Raji (cell line): Measurements from ENCODE around the gene MINK1.

Source experiments
- POLR2A ChIP-seq: IDR thresholded peaks from 2 replicates; pipeline ENCODE4 v1.6.1; 2011; ENCODE audit warnings: low read depth, low read length, control low read depth; ENCODE audit not compliant: insufficient read depth

The MINK1 gene

DNA sequence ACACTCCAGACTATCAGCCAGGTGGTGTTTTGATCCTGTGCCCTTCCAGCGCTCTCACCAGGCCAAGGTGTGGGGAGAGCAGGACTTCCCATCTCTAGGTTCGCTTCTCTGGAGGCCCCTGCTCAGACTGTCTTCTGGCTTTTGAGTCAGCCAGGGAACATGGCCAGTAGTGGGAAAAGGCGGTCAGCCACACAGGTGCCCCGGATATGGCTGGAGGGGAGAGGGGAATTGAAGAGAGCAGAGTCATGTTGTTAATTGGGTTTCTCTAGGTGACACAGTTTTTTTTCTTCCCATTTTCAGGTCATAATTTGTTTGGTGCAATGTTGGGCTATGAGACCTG, 1.5 kb downstream of the MINK1 start:
- TF ChIP-seq POLR2A = no peak

GRCh38 chr17:4836221-4836620, 3.1 kb downstream of the MINK1 start:
- TF ChIP-seq POLR2A = no peak

- no peak for TF ChIP-seq POLR2A
These were observed 4.5 kb downstream of the MINK1 start for GRCh38 chr17:4837471-4838308.

DNA sequence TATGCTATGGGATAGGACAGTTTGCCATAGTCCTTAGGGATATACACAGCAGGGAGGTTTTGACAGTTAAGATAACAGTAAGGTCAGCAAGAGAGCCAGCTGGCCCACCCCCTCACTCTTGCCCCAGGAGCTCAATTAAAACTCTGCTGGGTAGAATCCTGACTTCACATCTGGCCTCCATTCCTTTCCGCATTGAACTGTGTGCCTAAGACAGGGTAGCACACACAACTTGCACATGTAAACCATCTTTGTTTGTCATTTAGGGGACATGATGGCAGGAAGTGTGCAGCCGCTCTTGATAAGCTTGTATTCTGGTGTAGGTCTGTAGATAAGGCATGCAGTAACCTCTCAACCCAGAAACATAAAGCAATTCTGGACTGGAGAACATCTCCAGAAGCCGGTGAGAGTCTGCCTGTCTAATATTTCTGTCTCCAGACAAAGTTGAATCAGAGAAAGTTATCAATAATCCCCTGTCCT, 5.2 kb downstream of the MINK1 start:
- TF ChIP-seq POLR2A = no peak

DNA sequence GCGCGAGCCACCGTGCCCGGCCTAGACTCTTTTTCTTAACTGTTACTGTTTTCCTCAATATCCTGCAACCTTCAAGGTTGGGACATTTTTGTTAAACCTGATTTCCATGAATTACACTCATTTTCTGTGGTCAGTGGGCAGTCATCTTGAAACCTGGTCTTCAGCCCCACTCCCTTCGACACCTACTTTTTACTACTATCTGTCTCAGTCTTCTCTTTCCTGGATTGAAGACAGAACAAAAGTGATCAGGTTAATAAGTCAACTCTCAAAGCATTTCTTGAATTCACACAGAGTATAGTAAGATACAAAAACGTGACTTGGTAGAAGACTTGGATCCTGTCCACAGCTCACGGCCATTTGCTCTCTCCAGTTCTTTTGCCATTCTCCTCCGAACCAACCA, 6.1 kb downstream of the MINK1 start:
- TF ChIP-seq POLR2A = no peak

- TF ChIP-seq POLR2A = no peak
These were observed 7.1 kb downstream of the MINK1 start for GRCh38 chr17:4839965-4840892.

GRCh38 chr17:4840893-4841242, 7.7 kb downstream of the MINK1 start:
- no peak for TF ChIP-seq POLR2A

DNA sequence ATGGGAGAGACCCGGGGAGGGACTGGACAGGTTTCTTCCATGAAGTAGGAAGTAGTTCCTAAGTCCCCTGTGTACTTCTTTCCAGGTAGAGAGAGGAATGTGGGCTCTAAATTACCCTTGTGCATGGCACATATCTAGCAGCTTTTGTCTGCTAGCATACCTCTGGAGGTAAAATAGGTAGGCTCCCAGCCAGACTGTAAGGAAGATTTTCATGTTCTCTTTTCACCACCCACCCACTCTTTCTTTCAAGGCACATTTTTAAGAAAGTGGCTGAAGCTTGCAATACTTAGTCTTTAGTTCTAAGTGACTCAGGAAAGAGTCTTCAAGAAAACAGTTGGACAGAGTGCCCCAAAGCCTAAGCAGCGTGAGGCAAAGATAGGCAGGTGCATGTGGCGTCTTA, 9.2 kb downstream of the MINK1 start:
- no peak for TF ChIP-seq POLR2A

DNA sequence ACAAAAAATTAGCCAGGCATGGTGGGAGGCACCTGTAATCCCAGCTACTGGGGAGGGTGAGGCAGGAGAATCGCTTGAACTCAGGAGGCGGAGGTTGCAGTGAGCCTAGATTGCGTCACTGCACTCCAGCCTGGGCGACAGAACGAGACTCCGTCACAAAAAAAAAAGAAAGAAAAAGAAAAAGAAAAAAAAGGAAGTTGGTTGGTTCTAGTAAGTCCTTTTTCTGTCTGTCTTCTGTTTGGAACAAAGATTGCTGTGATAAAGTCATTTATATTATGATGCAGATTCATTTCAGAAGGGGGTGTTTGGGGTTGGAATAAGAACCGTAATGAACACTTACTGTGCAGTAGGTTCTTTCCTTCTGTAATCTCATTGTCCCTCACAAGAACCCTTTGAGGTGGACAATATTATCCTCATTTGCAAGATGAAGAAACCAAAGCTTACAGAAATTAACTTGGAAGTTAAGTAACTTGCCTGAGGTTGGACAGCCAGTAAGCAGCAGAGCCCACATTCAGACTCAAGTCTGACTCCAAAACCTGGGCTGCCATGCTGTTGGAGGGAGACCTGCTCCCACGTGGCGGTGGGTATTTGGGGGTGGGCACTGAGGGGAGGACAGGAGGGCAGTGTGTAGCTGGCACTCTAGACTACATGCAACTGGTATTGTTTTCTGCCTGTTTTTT, 10.3 kb downstream of the MINK1 start:
- TF ChIP-seq POLR2A = no peak

DNA sequence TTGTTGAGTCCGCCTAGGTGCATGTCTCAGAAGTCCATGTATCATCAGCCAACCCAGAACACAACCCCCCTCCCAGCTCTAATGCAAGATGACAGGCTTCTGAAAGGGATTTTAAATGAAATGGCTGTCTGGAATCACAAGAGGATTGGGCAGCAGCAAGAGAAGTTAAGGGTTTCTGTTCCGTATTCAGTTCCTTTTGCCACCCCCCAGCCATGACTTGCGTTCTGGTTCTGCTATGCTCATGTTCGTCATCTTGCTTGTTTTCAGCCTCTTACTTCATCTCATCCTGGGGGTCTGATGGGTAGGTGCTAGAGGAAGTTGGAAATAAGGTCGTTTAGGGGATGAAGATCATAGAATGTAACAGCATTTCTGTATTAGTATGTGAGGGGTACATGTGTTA, 12.0 kb downstream of the MINK1 start:
- no peak for TF ChIP-seq POLR2A

DNA sequence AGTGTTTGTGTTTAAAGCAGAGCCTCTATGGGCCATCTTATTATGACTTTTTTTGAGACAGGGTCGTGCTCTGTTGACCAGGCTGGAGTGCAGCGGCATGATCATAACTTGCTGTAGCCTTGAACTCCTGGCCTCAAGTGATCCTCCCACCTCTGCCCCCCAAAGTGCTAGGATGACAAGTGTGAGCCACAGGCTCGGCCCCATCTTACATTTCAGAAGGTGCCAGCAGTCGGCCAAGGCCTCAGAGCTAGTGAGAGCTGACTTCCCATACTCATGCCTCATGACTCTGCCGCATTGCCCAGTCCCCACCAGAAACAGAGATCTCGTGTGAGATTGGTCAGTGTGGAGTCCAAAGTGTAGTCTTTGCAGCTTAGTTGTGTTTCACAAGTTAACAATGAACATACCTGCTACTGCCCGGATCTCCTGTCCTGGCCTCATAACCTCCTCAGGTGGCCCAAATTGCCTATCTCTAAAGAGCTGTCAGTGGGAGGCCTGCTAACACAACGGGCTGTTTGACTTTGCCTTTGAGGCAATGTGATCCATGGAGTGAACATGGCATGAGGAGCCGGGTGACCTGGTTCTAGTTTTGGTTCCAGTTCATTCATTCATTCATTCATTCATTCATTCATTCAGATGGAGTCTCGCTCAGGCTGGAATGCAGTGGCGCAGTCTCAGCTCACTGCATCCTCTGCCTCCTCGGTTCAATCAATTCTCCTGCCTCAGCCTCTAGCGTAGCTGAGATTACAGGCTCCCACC, 13.7 kb downstream of the MINK1 start:
- no peak for TF ChIP-seq POLR2A

DNA sequence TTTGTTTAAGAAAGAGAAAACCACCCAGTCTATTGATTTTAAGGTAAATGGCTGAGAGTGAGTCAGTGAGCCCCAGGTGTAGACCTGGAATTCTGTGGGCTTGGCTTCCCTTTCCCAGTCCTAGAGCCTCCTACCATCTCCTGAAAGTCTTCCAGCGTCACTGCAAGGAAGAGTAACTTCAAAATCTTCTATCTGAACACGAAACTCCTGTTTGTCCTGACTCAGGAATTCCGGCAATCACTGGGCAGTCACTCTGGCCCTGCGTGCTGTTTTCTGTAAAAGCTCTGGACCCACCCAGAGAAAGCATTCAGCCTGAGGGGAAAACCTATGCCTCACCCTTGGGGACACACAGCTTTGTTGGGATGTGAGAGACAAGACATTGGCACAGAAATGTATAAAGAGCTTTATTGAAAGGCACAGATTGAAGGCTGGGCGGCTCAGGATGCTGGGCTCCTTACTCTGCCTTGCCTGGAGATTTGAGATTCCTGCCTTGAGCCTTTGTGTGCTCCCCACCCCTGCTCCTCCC, 15.9 kb downstream of the MINK1 start:
- no peak for TF ChIP-seq POLR2A

- TF ChIP-seq POLR2A = no peak
These were observed 17.1 kb downstream of the MINK1 start for GRCh38 chr17:4850246-4850645.

DNA sequence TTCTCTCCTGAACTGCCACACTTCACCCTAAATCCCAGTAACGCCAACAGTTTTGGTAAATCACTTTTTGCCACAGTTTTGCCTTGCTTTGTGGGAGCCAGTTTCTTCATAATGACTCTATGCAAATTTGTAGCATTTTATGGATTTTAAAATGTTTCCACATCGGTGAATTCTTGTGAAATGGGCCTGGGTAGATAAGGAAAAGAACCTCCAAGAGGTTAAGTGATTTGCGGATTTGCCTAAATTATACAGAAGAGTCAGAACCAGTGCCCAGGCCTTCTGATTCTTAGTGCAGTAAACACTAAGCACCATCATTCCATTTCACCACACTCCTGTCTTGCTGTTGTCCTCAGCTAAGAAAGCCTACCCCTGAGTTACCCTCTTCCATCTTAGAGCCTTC, 17.9 kb downstream of the MINK1 start:
- no peak for TF ChIP-seq POLR2A

DNA sequence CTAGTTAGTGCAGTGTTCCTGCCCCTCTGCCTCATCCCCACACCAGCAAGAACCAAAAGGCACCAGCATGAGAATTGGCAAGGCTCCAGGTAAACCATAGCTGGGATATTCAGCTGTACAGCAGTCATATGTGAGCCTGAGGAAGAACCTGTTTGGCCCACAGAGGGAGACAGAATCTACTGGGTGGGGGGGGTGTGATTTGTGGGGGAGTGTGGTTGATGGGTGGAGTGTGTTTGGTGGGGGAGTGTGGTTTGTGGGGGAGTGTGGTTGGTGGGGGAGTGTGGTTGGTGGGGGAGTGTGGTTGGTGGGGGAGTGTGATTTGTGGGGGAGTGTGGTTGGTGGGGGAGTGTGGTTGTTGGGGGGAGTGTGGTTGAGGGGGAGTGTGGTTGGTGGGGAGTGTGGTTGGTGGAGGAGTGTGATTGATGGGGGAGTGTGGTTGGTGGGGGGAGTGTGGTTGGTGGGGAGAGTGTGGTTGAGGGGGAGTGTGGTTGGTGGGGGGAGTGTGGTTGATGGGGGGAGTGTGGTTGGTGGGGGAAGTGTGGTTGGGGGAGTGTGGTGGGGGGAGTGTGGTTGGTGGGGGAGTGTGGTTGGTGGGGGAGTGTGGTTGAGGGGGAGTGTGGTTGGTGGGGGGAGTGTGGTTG, 19.5 kb downstream of the MINK1 start:
- TF ChIP-seq POLR2A = no peak

DNA sequence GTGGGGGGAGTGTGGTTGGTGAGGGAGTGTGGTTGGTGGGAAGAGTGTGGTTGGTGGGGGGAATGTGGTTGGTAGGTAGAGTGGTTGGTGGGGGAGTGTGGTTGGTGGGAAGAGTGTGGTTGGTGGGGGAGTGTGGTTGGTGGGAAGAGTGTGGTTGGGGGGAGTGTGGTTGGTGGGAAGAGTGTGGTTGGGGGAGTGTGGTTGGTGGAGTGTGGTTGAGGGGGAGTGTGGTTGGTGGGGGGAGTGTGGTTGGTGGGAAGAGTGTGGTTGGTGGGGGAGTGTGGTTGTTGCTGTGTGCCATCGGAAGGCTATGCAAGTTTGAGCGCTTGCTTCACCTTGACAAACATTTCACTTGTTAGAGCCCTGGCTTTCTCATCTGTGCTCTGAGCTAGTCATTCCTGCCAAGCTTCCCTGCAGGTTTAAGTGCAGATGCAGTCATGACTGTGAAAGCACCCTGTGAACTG, 20.1 kb downstream of the MINK1 start:
- no peak for TF ChIP-seq POLR2A
